ENCODE results near the gene ADM. TPM values are rescaled to one million over a fixed set of nuclear protein-coding genes. Genes with fewer than 3 reads are reported as not detected.

The ADM gene
- total RNA-seq, 8 experiments from 2014 or later = 3.6 to 131 (median 31.3) TPM

- in situ Hi-C loops (cut with MboI; ENCODE audit: low pct_unique_long_range_greater_than_20kb in 2 of 9, low sequenced_read_pairs in 9 of 9, unreplicated experiment in 9 of 9) = loop anchor here in 4 of 9 experiments (10.0 to 25.0 kb wide), 4 partner anchors 46 to 556 kb away; no protein-coding TSS in a partner anchor
- Histone ChIP-seq H3K4me3 (no peak overlapping the region), H3K27ac (no peak overlapping the region), H3K4me1 (replicated peaks in 1 of 2) (peaks cover 14 to 18% of the 10 kb centered on the region in 2 donors)
- whole genome bisulfite sequencing, 10 experiments = 50 to 100% (median 92%) methylated on average over 1 to 2 of the region's 3 CpGs; no CpG with 5 or more reads in 4 of the 10 experiments
- ATAC-seq (replicated peaks in 6 of 8) = no peak
Measured at GRCh38 chr11:10318527-10318802, 13.6 kb downstream of the ADM start.

GRCh38 chr11:10319702-10320558 is 15.1 kb downstream of the ADM start:
- no peak overlapping the region for H3K27ac ChIP-seq
- peaks cover 14 to 18% of the 10 kb centered on the region in 2 donors for H3K4me1 ChIP-seq (replicated peaks in 1 of 2)
- 45 to 97% (median 81%) methylated on average over 3 to 6 of the region's 6 CpGs; no CpG with 5 or more reads in 1 of the 10 experiments for WGBS, 10 experiments
- no peak overlapping the region for H3K4me3 ChIP-seq
- no peak for ATAC-seq (replicated peaks in 6 of 8)
- in situ Hi-C loops (cut with MboI; ENCODE audit: low pct_unique_long_range_greater_than_20kb in 2 of 9, low sequenced_read_pairs in 9 of 9, unreplicated experiment in 9 of 9) = loop anchor here in 4 of 9 experiments (10.0 to 25.0 kb wide), 4 partner anchors 45 to 558 kb away; no protein-coding TSS in a partner anchor

DNA sequence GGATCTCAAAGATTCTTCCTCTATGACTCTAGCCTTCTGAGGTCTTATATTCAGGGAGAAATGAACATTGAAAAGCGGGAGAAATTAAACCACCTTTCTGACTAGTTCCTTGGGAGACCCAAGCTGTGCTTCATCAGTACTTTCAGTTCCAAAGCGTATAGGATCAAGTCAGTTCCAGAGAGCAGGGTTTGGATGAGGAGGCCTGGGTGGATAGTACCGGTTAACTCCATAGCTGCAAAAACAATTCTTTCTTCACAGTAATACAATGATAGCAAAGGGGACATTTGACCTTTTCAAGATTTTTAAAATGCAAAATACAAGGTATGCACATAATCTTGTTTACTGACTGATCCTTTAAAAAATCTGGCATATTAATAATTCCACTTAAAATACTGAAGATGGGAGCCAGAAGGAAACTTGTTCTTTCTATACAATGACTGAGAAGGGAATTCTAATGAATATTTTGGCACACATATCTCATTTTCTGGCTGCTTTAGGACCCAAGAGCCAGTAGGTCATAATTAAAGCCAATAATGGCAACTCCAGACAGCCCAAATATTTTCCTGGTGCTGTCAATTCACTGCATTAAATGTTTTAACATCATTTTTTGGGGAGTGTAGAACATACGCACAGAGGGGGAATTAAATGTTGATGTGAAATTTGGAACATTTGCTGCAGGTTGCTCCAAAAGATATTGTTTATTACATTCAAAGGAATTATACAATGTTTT is 16.0 kb downstream of the ADM start:
- WGBS, 10 experiments = 50 to 100% (median 96%) methylated on average over 1 to 4 of the region's 4 CpGs
- in situ Hi-C loops (cut with MboI; ENCODE audit: low pct_unique_long_range_greater_than_20kb in 2 of 9, low sequenced_read_pairs in 9 of 9, unreplicated experiment in 9 of 9) = loop anchor here in 4 of 9 experiments (25.0 kb wide), 3 partner anchors 109 to 559 kb away; no protein-coding TSS in a partner anchor
- H3K4me1 ChIP-seq (replicated peaks in 1 of 2) = peaks cover 14 to 18% of the 10 kb centered on the region in 2 donors
- no peak overlapping the region for H3K27ac ChIP-seq
- ATAC-seq (replicated peaks in 6 of 8) = no peak
- H3K4me3 ChIP-seq = no peak overlapping the region

GRCh38 chr11:10322401-10322800 is 17.5 kb downstream of the ADM start:
- ATAC-seq (replicated peaks in 6 of 8) = no peak
- Histone ChIP-seq H3K4me3 (no peak overlapping the region), H3K4me1 (replicated peaks in 1 of 2) (peaks cover 7 to 10% of the 10 kb centered on the region in 2 donors), H3K27ac (no peak overlapping the region)
- in situ Hi-C loops (cut with MboI; ENCODE audit: low pct_unique_long_range_greater_than_20kb in 2 of 9, low sequenced_read_pairs in 9 of 9, unreplicated experiment in 9 of 9) = loop anchor here in 4 of 9 experiments (25.0 kb wide), 3 partner anchors 110 to 560 kb away; no protein-coding TSS in a partner anchor
- 100% methylated on average over 1 to 2 of the region's 2 CpGs; no CpG with 5 or more reads in 8 of the 10 experiments for WGBS, 10 experiments

- peak; percentile 54 to 92 (median 77) for ATAC-seq (replicated peaks in 6 of 8)
- H3K4me1 ChIP-seq (replicated peaks in 1 of 2) = peaks cover 2 to 3% of the 10 kb centered on the region in 2 donors
- in situ Hi-C loops (cut with MboI; ENCODE audit: low pct_unique_long_range_greater_than_20kb in 2 of 9, low sequenced_read_pairs in 9 of 9, unreplicated experiment in 9 of 9) = loop anchor here in 4 of 9 experiments (25.0 kb wide), 3 partner anchors 111 to 561 kb away; no protein-coding TSS in a partner anchor
- H3K4me3 ChIP-seq = no peak overlapping the region
- WGBS, 10 experiments = 0 to 57% (median 27%) methylated on average over 1 to 8 of the region's 8 CpGs; no CpG with 5 or more reads in 2 of the 10 experiments
- no peak overlapping the region for H3K27ac ChIP-seq
Measured at GRCh38 chr11:10322830-10323792, 18.2 kb downstream of the ADM start.

GRCh38 chr11:10323793-10324170 is 18.9 kb downstream of the ADM start:
- no peak overlapping the region for H3K27ac ChIP-seq
- ATAC-seq (replicated peaks in 6 of 8) = no peak
- 0 to 86% (median 37%) methylated on average over 1 of the region's 1 CpG; no CpG with 5 or more reads in 2 of the 10 experiments for WGBS, 10 experiments
- peaks cover 0 to 2% of the 10 kb centered on the region in 2 donors for H3K4me1 ChIP-seq (replicated peaks in 1 of 2)
- no peak overlapping the region for H3K4me3 ChIP-seq
- in situ Hi-C loops (cut with MboI; ENCODE audit: low pct_unique_long_range_greater_than_20kb in 2 of 9, low sequenced_read_pairs in 9 of 9, unreplicated experiment in 9 of 9) = loop anchor here in 4 of 9 experiments (25.0 kb wide), 3 partner anchors 111 to 561 kb away; no protein-coding TSS in a partner anchor

DNA sequence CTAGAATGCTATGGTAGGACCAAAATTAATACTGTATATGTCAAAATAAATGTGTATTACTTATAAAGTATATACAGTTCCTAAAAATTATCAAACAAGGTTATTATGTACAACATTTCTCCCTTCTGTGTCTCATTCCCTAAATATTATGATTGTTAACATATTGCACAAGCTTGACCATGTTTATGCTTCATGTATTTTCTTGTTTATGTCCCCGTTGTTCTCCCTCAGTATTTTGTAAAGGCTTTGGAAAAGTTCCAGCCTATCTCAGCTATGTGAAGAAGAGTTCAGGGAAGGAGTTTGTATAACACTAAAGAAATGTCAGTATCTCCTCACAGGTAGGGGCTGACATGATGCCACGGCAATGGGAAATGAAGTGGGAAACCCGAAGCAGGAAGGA is 19.6 kb downstream of the ADM start:
- no peak overlapping the region for H3K27ac ChIP-seq
- H3K4me3 ChIP-seq = no peak overlapping the region
- in situ Hi-C loops (cut with MboI; ENCODE audit: low pct_unique_long_range_greater_than_20kb in 2 of 9, low sequenced_read_pairs in 9 of 9, unreplicated experiment in 9 of 9) = loop anchor here in 4 of 9 experiments (25.0 kb wide), 3 partner anchors 112 to 562 kb away; no protein-coding TSS in a partner anchor
- peaks cover 0 to 2% of the 10 kb centered on the region in 2 donors for H3K4me1 ChIP-seq (replicated peaks in 1 of 2)
- 50 to 100% (median 79%) methylated on average over 1 to 3 of the region's 3 CpGs; no CpG with 5 or more reads in 3 of the 10 experiments for WGBS, 10 experiments
- no peak for ATAC-seq (replicated peaks in 6 of 8)

GRCh38 chr11:10325277-10326011 is 20.6 kb downstream of the ADM start:
- ATAC-seq (replicated peaks in 6 of 8) = no peak
- Histone ChIP-seq H3K4me3 (no peak overlapping the region), H3K4me1 (replicated peaks in 1 of 2) (peaks cover 0 to 2% of the 10 kb centered on the region in 2 donors), H3K27ac (no peak overlapping the region)
- WGBS, 10 experiments = 0 to 86% (median 36%) methylated on average over 2 to 6 of the region's 6 CpGs; no CpG with 5 or more reads in 2 of the 10 experiments
- in situ Hi-C loops (cut with MboI; ENCODE audit: low pct_unique_long_range_greater_than_20kb in 2 of 9, low sequenced_read_pairs in 9 of 9, unreplicated experiment in 9 of 9) = no loop called here

GRCh38 chr11:10326012-10326964 is 21.4 kb downstream of the ADM start:
- ATAC-seq (replicated peaks in 6 of 8) = peak in 3 of 8 experiments; percentile 41 to 63 (median 60)
- 0 to 50% (median 40%) methylated on average over 1 to 2 of the region's 2 CpGs; no CpG with 5 or more reads in 5 of the 10 experiments for WGBS, 10 experiments
- in situ Hi-C loops (cut with MboI; ENCODE audit: low pct_unique_long_range_greater_than_20kb in 2 of 9, low sequenced_read_pairs in 9 of 9, unreplicated experiment in 9 of 9) = no loop called here
- Histone ChIP-seq H3K27ac (no peak overlapping the region), H3K4me3 (no peak overlapping the region), H3K4me1 (replicated peaks in 1 of 2) (peaks cover 0 to 2% of the 10 kb centered on the region in 2 donors)

DNA sequence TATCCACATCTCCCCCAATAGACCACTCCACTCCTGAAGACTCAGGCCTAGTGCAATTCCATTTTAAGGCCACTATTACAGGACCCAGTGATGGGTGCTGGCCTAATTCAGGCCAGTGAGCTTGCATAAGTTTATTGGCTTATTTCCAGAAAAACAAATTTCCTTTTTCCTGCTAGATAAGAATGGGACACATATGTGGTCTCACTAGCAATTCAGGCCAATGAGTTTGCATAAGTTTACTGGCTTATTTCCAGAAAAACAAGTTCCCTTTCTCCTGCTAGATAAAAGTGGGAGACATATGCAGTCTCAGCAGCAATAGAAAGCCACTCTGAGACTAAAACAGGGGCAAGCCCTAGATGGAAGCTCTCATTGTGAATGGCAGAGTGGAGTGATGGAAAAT is 22.4 kb downstream of the ADM start:
- no peak for ATAC-seq (replicated peaks in 6 of 8)
- in situ Hi-C loops (cut with MboI; ENCODE audit: low pct_unique_long_range_greater_than_20kb in 2 of 9, low sequenced_read_pairs in 9 of 9, unreplicated experiment in 9 of 9) = no loop called here
- Histone ChIP-seq H3K4me3 (no peak overlapping the region), H3K27ac (no peak overlapping the region), H3K4me1 (replicated peaks in 1 of 2) (peaks cover 0 to 2% of the 10 kb centered on the region in 2 donors)
